ENCODE measurements around the gene CTBP2.

CTBP2 gene

DNA sequence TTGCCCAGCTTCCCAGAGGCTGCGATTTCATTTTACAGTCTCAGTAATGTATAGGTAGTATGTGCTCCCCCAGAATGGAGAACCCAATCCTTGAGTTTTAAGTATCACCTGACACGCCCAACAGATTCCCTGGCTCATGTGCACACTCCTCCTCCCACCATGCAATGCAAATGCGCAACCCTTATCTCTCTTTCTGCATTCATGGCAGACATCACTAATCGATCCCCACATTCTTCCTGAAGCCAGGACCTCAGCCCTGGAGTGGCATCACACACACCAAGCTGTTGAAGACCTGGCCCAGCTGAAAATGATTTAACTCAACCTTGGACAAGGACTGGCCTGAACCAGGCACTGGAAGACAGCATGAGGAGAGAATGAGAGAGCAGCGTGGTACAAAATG lies 150.0 kb downstream of the CTBP2 start:
- Histone ChIP-seq H3K4me1 (ENCODE audit: control insufficient read depth, insufficient read depth, low read length) (peaks cover 13% of the 10 kb centered on the region), H3K9ac (ENCODE audit: low read length) (no peak overlapping the region), H3K4me3 (ENCODE audit: low read length) (no peak overlapping the region), H3K9me3 (ENCODE audit: control insufficient read depth, low read length) (no peaks in the 10 kb centered on the region), H3K27me3 (replicated peaks; ENCODE audit: control insufficient read depth, insufficient read depth, low read length) (no peaks in the 10 kb centered on the region), H3K36me3 (ENCODE audit: control insufficient read depth, insufficient read depth, low read length, severe bottlenecking) (peaks cover 3% of the 10 kb centered on the region)
- no peak for DNase-seq (ENCODE audit: low read depth)

DNA sequence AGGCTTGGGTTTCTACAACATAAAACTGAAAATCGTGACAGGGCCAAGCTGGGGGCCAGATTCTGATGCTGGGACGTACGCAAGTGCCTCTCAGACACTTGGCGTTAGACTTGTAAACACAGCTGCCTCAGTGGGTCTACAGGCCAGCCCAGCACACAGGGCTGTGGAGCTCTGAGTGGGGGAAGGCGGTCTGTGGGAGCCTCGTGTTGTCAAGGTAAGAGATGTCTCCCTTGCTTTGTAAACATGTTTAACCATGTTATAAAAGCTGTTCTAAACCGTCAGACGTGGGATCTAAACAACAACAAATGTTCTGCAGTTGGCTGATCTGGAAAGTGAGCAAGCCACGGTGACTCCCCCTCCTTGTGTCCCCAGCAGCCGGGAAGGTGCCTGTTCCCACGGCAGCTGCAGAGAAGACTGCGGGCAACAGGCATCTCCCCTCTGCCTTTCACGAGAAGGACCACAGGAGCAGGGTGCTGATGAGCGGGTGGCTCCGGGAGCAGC lies 150.7 kb downstream of the CTBP2 start:
- Histone ChIP-seq H3K4me1 (ENCODE audit: control insufficient read depth, insufficient read depth, low read length) (peaks cover 8% of the 10 kb centered on the region), H3K9me3 (ENCODE audit: control insufficient read depth, low read length) (no peaks in the 10 kb centered on the region), H3K36me3 (ENCODE audit: control insufficient read depth, insufficient read depth, low read length, severe bottlenecking) (peaks cover 5% of the 10 kb centered on the region), H3K9ac (ENCODE audit: low read length) (no peak overlapping the region), H3K4me3 (ENCODE audit: low read length) (no peak overlapping the region), H3K27me3 (replicated peaks; ENCODE audit: control insufficient read depth, insufficient read depth, low read length) (no peaks in the 10 kb centered on the region)
- DNase-seq (ENCODE audit: low read depth) = no peak

DNA sequence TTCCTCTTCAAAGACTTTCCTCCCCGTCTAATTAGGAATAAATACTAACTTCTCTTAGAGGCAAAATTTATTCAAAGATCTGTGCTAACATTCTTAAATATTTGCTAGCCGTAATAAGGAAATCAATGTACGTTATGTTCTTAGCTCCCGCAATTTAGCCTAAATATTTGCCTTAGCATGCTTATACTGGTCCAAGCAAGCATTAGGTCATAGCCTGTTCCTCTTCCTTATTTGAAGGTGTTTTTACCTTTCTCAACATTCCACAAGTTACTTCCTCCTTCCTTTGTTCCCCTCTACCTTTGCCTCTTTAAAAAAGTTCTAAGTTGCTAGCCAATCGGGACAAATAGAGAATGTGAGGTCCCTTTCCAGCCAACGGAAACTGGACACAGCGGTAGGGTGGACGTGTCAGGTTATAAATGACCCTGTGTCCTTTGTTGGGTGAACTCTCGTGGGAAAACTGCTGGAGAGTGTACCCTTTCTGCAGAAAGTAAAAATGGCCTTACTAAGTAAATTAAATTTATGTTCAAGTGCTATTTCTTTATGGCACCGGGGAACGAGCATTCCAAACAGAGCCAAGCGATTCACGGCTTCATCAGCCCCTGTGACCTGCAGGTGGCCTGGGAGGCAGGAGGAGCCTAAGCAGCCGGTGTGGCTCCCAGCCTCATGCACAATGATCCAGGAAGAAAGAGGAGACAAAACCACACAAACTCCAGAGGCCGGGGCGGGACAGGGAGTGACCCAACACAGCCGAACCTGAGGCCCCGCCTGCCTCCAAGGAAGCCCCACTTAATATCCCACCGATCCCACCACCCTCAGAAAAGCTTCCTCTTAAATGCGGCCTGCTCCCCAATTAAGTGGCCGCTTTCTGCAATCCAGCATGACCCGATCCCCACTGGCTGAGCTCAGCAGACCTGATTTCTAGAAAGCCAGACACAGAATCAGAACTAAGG lies 151.4 kb downstream of the CTBP2 start:
- peaks cover 8% of the 10 kb centered on the region for H3K4me1 ChIP-seq (ENCODE audit: control insufficient read depth, insufficient read depth, low read length)
- H3K9ac ChIP-seq (ENCODE audit: low read length) = no peak overlapping the region
- no peak for DNase-seq (ENCODE audit: low read depth)
- H3K9me3 ChIP-seq (ENCODE audit: control insufficient read depth, low read length) = no peaks in the 10 kb centered on the region
- peaks cover 5% of the 10 kb centered on the region for H3K36me3 ChIP-seq (ENCODE audit: control insufficient read depth, insufficient read depth, low read length, severe bottlenecking)
- H3K27me3 ChIP-seq (replicated peaks; ENCODE audit: control insufficient read depth, insufficient read depth, low read length) = no peaks in the 10 kb centered on the region
- no peak overlapping the region for H3K4me3 ChIP-seq (ENCODE audit: low read length)

GRCh38 chr10:125007436-125007835 lies 152.9 kb downstream of the CTBP2 start:
- H3K9me3 ChIP-seq (ENCODE audit: control insufficient read depth, low read length) = no peaks in the 10 kb centered on the region
- no peak overlapping the region for H3K9ac ChIP-seq (ENCODE audit: low read length)
- no peak for DNase-seq (ENCODE audit: low read depth)
- no peak overlapping the region for H3K4me3 ChIP-seq (ENCODE audit: low read length)
- H3K36me3 ChIP-seq (ENCODE audit: control insufficient read depth, insufficient read depth, low read length, severe bottlenecking) = peaks cover 9% of the 10 kb centered on the region
- no peaks in the 10 kb centered on the region for H3K27me3 ChIP-seq (replicated peaks; ENCODE audit: control insufficient read depth, insufficient read depth, low read length)
- peaks cover 8% of the 10 kb centered on the region for H3K4me1 ChIP-seq (ENCODE audit: control insufficient read depth, insufficient read depth, low read length)

- Histone ChIP-seq H3K9me3 (ENCODE audit: control insufficient read depth, low read length) (no peaks in the 10 kb centered on the region), H3K36me3 (ENCODE audit: control insufficient read depth, insufficient read depth, low read length, severe bottlenecking) (peaks cover 12% of the 10 kb centered on the region), H3K4me3 (ENCODE audit: low read length) (no peak overlapping the region), H3K9ac (ENCODE audit: low read length) (no peak overlapping the region), H3K4me1 (ENCODE audit: control insufficient read depth, insufficient read depth, low read length) (peaks cover 8% of the 10 kb centered on the region), H3K27me3 (replicated peaks; ENCODE audit: control insufficient read depth, insufficient read depth, low read length) (no peaks in the 10 kb centered on the region)
- peak; percentile 96 for DNase-seq (ENCODE audit: low read depth)
Measured at GRCh38 chr10:125006921-125007426, 153.4 kb downstream of the CTBP2 start.

DNA sequence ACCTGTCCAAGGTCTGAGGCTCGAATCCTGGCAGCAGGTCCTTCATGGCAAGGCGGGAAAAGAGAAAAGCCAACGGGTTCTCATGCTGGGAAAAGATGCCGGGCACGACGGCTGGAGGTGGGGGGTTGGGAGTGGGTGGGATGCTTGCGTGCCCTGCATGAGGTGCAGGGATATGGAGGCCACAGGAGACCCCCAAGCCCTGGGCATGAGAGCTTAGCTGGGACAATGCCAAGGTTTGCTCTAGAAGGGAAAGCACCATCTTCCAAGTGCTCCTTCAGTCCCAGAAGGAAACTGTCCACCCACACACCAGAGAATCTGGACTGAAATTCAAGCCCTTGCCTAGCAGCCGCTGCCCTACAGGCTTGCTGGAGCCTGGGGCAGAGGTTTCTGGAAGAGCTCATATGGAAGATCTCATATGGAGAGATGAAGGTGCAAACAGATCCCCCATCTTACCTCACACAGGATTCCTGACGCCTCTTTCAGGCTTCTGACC lies 154.1 kb downstream of the CTBP2 start:
- Histone ChIP-seq H3K9ac (ENCODE audit: low read length) (no peak overlapping the region), H3K36me3 (ENCODE audit: control insufficient read depth, insufficient read depth, low read length, severe bottlenecking) (peaks cover 12% of the 10 kb centered on the region), H3K9me3 (ENCODE audit: control insufficient read depth, low read length) (no peaks in the 10 kb centered on the region), H3K27me3 (replicated peaks; ENCODE audit: control insufficient read depth, insufficient read depth, low read length) (no peaks in the 10 kb centered on the region), H3K4me1 (ENCODE audit: control insufficient read depth, insufficient read depth, low read length) (peaks cover 8% of the 10 kb centered on the region), H3K4me3 (ENCODE audit: low read length) (no peak overlapping the region)
- peak; percentile 50 for DNase-seq (ENCODE audit: low read depth)

DNA sequence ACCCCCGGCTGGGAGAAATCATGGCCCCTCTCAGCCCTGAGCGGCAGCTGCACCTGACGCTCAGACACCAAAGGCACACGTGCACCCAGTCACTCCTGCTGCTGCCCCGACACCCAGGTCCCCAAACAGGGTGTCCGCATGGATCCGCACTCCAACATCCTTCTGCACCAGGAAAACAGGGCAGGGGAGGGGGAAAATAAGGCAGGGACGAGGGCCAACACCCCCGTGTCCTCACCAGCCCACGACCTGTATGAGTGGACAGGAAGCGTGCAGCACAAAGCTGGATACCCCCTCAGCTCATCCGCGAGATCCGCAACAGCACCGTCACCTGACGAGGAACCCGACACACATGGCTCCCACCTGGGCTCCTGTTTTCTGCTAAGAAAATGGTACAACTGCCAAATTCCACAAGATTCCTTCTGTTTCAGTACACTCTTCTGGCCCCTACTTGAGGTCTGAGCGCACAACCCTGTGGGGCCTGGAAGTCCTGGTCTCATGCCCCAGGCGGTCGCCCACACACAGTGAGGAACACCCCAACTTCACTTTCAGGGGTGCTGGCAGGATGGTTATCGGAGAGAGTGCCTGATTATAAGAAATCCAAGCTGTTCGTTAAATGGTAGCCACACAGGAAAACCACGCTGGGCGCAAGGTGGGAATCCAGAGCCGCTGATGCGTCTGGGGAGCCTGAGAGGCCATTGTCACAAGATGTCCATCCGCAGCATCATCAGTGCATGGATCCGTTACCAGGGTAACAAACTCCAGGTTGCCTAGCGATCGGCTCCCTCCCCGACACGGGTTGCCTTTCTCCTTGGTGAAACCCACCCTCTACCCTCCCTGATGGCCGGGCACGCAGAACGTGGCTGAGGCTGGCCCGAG lies 154.8 kb downstream of the CTBP2 start:
- DNase-seq (ENCODE audit: low read depth) = no peak
- no peak overlapping the region for H3K4me3 ChIP-seq (ENCODE audit: low read length)
- H3K4me1 ChIP-seq (ENCODE audit: control insufficient read depth, insufficient read depth, low read length) = peaks cover 8% of the 10 kb centered on the region
- no peak overlapping the region for H3K9ac ChIP-seq (ENCODE audit: low read length)
- no peaks in the 10 kb centered on the region for H3K27me3 ChIP-seq (replicated peaks; ENCODE audit: control insufficient read depth, insufficient read depth, low read length)
- H3K9me3 ChIP-seq (ENCODE audit: control insufficient read depth, low read length) = no peaks in the 10 kb centered on the region
- H3K36me3 ChIP-seq (ENCODE audit: control insufficient read depth, insufficient read depth, low read length, severe bottlenecking) = peaks cover 12% of the 10 kb centered on the region

DNA sequence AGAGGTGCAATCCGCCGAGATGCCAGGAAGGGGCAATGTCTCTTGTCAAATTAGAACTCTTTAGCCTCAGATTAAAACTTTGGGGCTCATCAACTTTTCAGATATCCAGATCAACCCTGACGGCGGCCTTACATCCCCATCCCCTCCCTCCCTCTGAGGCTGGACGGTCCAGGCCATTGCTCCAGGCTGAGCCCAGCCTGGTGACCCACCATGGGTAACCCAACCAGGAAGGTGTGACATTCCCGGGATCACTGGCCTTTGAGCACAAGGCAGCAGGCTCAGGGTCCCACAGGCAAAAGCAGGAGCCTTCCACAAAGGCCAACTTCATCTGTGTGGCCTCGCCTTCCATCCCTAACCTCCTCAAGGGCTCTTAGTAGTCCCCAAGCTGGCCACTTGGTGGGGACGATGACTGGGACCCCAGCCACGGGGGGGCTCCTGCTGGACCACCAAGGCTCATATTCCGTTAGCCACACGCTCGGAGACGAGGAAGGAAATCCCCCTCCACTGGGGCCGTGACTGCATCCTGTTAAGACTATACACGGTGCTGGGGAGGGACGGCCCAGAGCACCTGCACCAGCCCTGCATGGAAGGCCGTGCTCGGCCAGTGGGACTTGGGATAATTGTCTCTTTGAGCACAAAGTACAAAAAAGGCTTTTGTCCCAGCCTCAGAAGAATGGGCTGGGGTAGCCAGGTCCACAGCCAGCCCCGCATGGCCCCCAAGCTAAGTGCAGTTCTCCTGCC lies 155.6 kb downstream of the CTBP2 start:
- H3K36me3 ChIP-seq (ENCODE audit: control insufficient read depth, insufficient read depth, low read length, severe bottlenecking) = peaks cover 12% of the 10 kb centered on the region
- no peak overlapping the region for H3K9ac ChIP-seq (ENCODE audit: low read length)
- H3K9me3 ChIP-seq (ENCODE audit: control insufficient read depth, low read length) = no peaks in the 10 kb centered on the region
- H3K27me3 ChIP-seq (replicated peaks; ENCODE audit: control insufficient read depth, insufficient read depth, low read length) = no peaks in the 10 kb centered on the region
- H3K4me1 ChIP-seq (ENCODE audit: control insufficient read depth, insufficient read depth, low read length) = peaks cover 14% of the 10 kb centered on the region
- no peak overlapping the region for H3K4me3 ChIP-seq (ENCODE audit: low read length)
- no peak for DNase-seq (ENCODE audit: low read depth)

DNA sequence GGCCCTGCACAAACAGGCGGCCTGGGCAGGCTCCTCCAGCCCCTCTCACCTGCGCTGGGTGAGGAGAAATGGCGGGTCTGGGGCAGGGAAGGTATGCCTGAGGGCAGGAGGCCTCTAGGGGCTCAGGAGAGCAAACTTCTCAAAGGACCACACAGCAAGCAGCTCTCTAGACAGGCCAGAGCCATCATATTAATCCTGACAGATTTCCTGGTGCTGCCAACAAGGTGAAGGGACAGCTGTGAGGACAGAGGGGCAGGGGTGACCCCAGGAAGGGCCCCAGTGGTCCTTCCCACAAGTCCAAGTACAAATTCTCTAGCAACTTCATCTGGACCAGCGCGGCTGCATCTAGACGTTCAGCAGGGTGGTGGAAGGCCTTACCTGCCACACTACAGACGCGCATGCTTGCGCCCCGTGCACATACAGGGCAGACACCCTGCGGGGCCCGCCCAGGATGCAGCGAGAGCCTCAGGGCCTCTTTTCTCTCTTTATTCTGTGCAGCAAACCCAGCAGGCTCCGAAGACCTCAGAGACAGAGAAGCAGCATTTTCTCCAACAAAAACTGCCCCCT lies 156.4 kb downstream of the CTBP2 start:
- H3K9me3 ChIP-seq (ENCODE audit: control insufficient read depth, low read length) = no peaks in the 10 kb centered on the region
- H3K27me3 ChIP-seq (replicated peaks; ENCODE audit: control insufficient read depth, insufficient read depth, low read length) = no peaks in the 10 kb centered on the region
- H3K36me3 ChIP-seq (ENCODE audit: control insufficient read depth, insufficient read depth, low read length, severe bottlenecking) = peaks cover 12% of the 10 kb centered on the region
- H3K4me3 ChIP-seq (ENCODE audit: low read length) = no peak overlapping the region
- H3K4me1 ChIP-seq (ENCODE audit: control insufficient read depth, insufficient read depth, low read length) = peaks cover 21% of the 10 kb centered on the region
- H3K9ac ChIP-seq (ENCODE audit: low read length) = no peak overlapping the region
- no peak for DNase-seq (ENCODE audit: low read depth)

DNA sequence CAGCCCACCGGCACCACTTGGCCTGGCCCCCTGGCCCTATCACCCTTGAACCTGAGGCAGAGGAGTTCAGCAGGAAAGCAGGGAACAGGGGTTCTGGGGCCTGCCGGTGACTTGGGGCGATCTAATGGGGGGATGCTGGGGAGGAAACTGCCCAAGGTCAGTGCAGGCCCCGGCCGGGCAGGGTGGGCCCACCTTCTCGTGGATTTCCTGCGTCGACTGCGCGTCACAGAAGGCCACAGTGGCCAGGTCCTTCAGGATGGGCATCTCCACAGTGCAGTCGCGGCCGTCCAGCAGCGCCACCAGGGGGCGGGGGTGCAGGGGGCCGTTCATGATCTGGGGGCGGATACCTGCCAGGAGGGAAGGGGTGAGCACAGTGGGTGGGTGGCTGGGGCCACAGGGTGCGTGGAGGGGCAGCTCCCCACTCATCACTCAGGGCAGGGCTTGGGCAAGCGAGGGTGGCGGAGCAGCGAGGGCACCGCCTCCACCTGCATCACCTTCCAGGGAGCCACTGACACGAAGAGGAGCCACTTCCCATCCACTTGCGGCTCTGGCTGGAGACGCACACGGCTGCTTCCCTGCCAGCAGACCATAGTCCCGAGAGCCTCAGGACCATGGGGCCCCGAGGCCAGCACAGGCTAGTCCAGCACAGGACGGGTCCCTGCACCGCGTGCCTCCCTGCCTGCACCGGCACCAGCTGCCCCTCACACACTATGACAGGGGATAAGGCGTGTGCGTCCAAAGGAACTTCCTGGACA lies 157.0 kb downstream of the CTBP2 start:
- no peak overlapping the region for H3K9ac ChIP-seq (ENCODE audit: low read length)
- no peak for DNase-seq (ENCODE audit: low read depth)

More for the DNA sequence above, 157.0 kb downstream of the CTBP2 start:
- Histone ChIP-seq H3K9me3 (ENCODE audit: control insufficient read depth, low read length) (no peaks in the 10 kb centered on the region), H3K4me1 (ENCODE audit: control insufficient read depth, insufficient read depth, low read length) (peaks cover 23% of the 10 kb centered on the region), H3K4me3 (ENCODE audit: low read length) (no peak overlapping the region), H3K27me3 (replicated peaks; ENCODE audit: control insufficient read depth, insufficient read depth, low read length) (no peaks in the 10 kb centered on the region), H3K36me3 (ENCODE audit: control insufficient read depth, insufficient read depth, low read length, severe bottlenecking) (peaks cover 12% of the 10 kb centered on the region)

Measured in adipocyte (in vitro differentiated cells).